ENCODE data around the gene BPIFB2.
A peak's percentile ranks its signal among the peaks of the same experiment; 100 is the strongest.

BPIFB2 gene

DNA sequence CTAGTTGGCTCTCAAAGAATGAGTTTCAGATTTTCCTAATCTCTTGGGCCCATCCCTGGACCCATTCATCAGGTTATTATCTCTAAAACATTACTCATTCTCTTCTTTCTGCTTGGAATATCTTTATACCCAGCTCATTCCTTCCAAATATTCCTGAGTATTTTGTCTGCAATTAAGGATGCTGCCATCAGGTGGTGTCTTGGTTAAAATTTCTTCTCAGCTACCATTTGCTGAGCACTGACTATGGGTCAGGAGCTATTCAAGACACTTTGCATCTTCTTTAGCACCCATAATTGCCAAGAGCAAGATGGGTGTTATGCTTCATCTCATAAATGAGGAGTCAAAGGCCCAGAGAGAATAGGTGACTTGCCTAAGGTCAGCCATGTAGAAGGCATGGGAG, 11.7 kb upstream of the BPIFB2 start:
- Histone ChIP-seq H3K27ac (no peak overlapping the region), H3K4me3 (IDR thresholded peaks at IDR 0.05; ENCODE audit: insufficient read depth, low read depth, low read length) (no peak overlapping the region), H3K36me3 (ENCODE audit: insufficient read depth) (no peaks in the 10 kb centered on the region), H3K4me1 (ENCODE audit: low read depth, poor library complexity, severe bottlenecking) (no peaks in the 10 kb centered on the region), H3K27me3 (ENCODE audit: insufficient read depth, low read depth) (peaks cover 5% of the 10 kb centered on the region; the same call in 1 of the 2 replicates), H4K20me1 (ENCODE audit: insufficient read depth) (no peaks in the 10 kb centered on the region), H2AFZ (ENCODE audit: low read depth) (no peak overlapping the region), H3K4me2 (no peak overlapping the region), H3K79me2 (ENCODE audit: insufficient read depth, low read depth) (no peaks in the 10 kb centered on the region), H3K9ac (no peak overlapping the region)
- TF ChIP-seq, protein P1, sequence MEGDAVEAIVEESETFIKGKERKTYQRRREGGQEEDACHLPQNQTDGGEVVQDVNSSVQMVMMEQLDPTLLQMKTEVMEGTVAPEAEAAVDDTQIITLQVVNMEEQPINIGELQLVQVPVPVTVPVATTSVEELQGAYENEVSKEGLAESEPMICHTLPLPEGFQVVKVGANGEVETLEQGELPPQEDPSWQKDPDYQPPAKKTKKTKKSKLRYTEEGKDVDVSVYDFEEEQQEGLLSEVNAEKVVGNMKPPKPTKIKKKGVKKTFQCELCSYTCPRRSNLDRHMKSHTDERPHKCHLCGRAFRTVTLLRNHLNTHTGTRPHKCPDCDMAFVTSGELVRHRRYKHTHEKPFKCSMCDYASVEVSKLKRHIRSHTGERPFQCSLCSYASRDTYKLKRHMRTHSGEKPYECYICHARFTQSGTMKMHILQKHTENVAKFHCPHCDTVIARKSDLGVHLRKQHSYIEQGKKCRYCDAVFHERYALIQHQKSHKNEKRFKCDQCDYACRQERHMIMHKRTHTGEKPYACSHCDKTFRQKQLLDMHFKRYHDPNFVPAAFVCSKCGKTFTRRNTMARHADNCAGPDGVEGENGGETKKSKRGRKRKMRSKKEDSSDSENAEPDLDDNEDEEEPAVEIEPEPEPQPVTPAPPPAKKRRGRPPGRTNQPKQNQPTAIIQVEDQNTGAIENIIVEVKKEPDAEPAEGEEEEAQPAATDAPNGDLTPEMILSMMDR (conservative IDR thresholded peaks at IDR 0.05; ENCODE audit: low read depth, low read length), result peak; percentile 31; the same call in 1 of the 2 replicates

DNA sequence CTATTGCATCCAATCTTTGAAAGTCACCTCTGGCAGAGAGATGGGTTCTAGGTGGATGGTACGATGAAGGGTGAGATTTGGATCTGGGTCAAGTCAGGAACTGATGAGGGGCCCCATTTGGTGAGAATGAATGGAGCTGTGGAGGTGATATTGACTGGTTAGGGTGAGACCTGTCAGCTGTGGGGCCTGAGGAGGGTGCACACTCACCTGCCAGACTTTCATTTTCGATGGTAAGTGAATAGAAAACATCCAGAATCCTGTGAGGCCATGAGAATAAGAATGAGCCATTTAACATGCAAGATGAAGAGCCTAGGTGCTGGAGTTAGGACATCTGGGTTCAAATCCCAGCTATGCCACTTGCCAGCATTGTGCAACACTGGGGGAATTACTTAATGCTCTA, 10.1 kb upstream of the BPIFB2 start:
- TF ChIP-seq, protein P1 (conservative IDR thresholded peaks at IDR 0.05; ENCODE audit: low read depth, low read length), result no peak
- peaks cover 5% of the 10 kb centered on the region; the same call in 1 of the 2 replicates for H3K27me3 ChIP-seq (ENCODE audit: insufficient read depth, low read depth)

DNA sequence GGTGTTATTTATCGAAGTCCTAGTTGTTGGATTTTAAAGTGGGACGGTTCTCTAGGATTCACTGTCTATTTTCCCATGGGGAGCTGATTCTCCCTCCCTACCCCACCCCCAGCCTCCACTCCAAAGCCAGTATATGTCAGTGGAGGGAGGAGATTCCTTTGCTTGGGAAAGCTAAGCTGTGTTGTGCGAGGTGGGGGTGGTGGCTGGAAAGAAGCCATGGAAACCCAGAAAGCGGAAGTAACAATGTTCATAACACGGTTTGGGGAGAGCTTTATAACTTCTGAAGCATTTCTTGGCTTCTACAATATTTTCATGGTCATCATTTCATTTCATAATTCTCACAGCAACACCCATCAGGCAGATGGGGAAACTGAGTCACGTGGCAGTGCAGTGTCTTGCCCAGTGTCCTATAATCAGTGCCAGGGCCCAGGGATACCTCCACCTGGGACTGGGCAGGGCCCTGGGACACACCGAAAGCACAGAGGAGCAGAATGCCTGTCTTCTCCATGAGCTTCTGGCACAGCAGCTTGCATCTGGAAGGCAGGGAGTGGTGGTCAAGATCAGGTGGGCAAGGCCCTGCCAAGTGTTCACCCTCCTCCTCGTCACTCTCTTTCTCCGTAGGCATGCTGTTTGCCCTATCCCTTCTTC, 7.8 kb upstream of the BPIFB2 start:
- no peak overlapping the region for H3K4me2 ChIP-seq
- H3K36me3 ChIP-seq (ENCODE audit: insufficient read depth), result no peaks in the 10 kb centered on the region
- H4K20me1 ChIP-seq (ENCODE audit: insufficient read depth), result no peaks in the 10 kb centered on the region
- no peaks in the 10 kb centered on the region for H3K4me1 ChIP-seq (ENCODE audit: low read depth, poor library complexity, severe bottlenecking)
- H3K27me3 ChIP-seq (ENCODE audit: insufficient read depth, low read depth), result peaks cover 5% of the 10 kb centered on the region; the same call in 1 of the 2 replicates
- TF ChIP-seq, protein P1 (conservative IDR thresholded peaks at IDR 0.05; ENCODE audit: low read depth, low read length), result no peak
- H3K4me3 ChIP-seq (IDR thresholded peaks at IDR 0.05; ENCODE audit: insufficient read depth, low read depth, low read length), result no peak overlapping the region
- no peak overlapping the region for H2AFZ ChIP-seq (ENCODE audit: low read depth)
- H3K9ac ChIP-seq, result no peak overlapping the region
- H3K27ac ChIP-seq, result no peak overlapping the region
- no peaks in the 10 kb centered on the region for H3K79me2 ChIP-seq (ENCODE audit: insufficient read depth, low read depth)

More for the DNA sequence above, 10.1 kb upstream of the BPIFB2 start:
- H3K9ac ChIP-seq, result no peak overlapping the region
- H2AFZ ChIP-seq (ENCODE audit: low read depth), result no peak overlapping the region
- no peaks in the 10 kb centered on the region for H4K20me1 ChIP-seq (ENCODE audit: insufficient read depth)
- no peaks in the 10 kb centered on the region for H3K36me3 ChIP-seq (ENCODE audit: insufficient read depth)
- no peak overlapping the region; the same call in 1 of the 2 replicates for H3K4me2 ChIP-seq
- H3K4me1 ChIP-seq (ENCODE audit: low read depth, poor library complexity, severe bottlenecking), result no peaks in the 10 kb centered on the region
- H3K79me2 ChIP-seq (ENCODE audit: insufficient read depth, low read depth), result no peaks in the 10 kb centered on the region
- no peak overlapping the region for H3K27ac ChIP-seq
- H3K4me3 ChIP-seq (IDR thresholded peaks at IDR 0.05; ENCODE audit: insufficient read depth, low read depth, low read length), result no peak overlapping the region

DNA sequence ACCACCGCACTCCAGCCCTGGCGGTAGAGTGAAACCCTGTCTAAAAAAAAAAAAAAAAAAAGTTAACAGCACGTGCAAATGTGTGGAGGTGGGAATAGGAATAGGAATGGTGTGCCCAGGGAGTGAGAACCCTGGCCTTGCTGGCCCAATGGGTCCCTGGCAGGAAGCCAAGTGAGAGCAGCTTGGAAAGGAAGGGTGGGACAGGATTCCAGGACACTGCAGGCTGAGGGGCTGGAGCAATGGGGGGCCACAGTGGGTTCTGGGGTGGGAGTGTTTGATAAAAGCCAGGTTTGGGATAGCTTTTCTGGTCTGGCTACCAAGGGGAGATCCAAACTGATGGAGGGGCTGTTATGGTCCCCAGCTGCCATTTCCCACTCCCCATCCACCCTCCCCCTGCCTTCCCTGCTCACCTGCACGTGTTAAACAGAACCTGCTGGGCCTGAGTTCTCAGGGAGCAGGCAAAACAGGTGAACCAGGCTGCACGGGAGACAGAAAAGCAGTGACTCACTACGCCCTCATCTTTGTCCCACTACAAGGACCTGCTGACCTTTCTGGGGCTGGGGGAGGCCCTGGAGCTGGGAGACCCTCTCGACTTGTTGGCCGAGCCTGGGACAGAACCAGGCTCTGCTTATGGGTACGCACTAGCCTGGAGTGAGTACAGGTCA, 6.6 kb upstream of the BPIFB2 start:
- Histone ChIP-seq H3K4me1 (ENCODE audit: low read depth, poor library complexity, severe bottlenecking) (no peaks in the 10 kb centered on the region), H2AFZ (ENCODE audit: low read depth) (no peak overlapping the region), H3K27ac (no peak overlapping the region), H3K27me3 (ENCODE audit: insufficient read depth, low read depth) (peaks cover 5% of the 10 kb centered on the region; the same call in 1 of the 2 replicates), H3K4me3 (IDR thresholded peaks at IDR 0.05; ENCODE audit: insufficient read depth, low read depth, low read length) (no peak overlapping the region), H3K79me2 (ENCODE audit: insufficient read depth, low read depth) (no peaks in the 10 kb centered on the region), H4K20me1 (ENCODE audit: insufficient read depth) (no peaks in the 10 kb centered on the region), H3K4me2 (no peak overlapping the region), H3K9ac (no peak overlapping the region), H3K36me3 (ENCODE audit: insufficient read depth) (no peaks in the 10 kb centered on the region)
- TF ChIP-seq, protein P1 (conservative IDR thresholded peaks at IDR 0.05; ENCODE audit: low read depth, low read length), result no peak

All from KMS-11 (cell line).